Measurements from ENCODE around the gene RNMT.

RNMT gene

DNA sequence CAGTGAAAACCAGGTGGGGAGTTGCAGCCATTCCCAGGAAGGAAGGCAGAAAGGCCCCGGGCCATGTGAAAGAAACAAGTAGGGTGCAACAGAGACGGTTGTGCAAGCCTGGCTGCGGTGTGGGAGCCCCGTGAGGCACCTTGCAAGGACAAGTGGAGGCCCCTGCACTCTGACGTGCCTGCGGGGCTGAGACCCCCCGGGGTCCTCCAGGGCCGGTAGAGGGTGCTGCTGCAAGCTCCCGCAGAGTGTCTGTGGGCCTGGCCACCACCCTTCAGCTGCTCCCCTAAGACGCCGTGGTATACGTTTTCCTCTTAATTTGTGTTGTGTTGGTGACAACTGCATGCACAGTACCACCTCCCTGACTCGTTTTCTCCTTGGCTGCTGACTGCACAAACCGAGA is 70.0 kb downstream of the RNMT start:
- TF ChIP-seq, protein P1, sequence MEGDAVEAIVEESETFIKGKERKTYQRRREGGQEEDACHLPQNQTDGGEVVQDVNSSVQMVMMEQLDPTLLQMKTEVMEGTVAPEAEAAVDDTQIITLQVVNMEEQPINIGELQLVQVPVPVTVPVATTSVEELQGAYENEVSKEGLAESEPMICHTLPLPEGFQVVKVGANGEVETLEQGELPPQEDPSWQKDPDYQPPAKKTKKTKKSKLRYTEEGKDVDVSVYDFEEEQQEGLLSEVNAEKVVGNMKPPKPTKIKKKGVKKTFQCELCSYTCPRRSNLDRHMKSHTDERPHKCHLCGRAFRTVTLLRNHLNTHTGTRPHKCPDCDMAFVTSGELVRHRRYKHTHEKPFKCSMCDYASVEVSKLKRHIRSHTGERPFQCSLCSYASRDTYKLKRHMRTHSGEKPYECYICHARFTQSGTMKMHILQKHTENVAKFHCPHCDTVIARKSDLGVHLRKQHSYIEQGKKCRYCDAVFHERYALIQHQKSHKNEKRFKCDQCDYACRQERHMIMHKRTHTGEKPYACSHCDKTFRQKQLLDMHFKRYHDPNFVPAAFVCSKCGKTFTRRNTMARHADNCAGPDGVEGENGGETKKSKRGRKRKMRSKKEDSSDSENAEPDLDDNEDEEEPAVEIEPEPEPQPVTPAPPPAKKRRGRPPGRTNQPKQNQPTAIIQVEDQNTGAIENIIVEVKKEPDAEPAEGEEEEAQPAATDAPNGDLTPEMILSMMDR (IDR thresholded peaks at IDR 0.05; ENCODE audit: extremely low read depth, insufficient read depth, missing control alignments), result no peak
- in situ Hi-C loops (cut with MboI; ENCODE audit: low pct_unique_long_range_greater_than_20kb, low sequenced_read_pairs, unreplicated experiment), result no loop called here
- no peak for DNase-seq (ENCODE audit: low spot score)

DNA sequence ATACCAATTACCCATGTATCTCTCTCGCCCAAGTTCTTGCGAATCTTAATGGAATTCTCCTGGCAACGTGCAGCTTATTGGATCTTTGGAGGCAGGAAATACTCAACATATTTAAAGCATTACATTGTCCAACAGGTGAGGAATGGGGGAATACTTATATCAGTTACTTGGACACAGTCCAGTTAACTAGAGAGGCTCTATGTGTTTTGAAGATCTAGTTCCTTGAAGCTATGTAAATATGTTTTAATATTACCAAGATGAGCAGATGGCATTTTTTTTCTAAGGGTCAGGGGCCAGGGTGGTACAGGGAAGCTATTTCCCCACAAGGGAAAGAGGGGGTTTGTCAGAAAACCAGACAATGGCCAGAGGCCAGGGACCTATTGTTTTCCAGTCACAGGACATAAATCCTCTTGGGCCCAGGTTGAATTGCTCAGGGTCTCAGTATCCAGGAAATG is 70.7 kb downstream of the RNMT start:
- TF ChIP-seq, protein P1 (IDR thresholded peaks at IDR 0.05; ENCODE audit: extremely low read depth, insufficient read depth, missing control alignments), result no peak
- in situ Hi-C loops (cut with MboI; ENCODE audit: low pct_unique_long_range_greater_than_20kb, low sequenced_read_pairs, unreplicated experiment), result no loop called here
- no peak for DNase-seq (ENCODE audit: low spot score)

DNA sequence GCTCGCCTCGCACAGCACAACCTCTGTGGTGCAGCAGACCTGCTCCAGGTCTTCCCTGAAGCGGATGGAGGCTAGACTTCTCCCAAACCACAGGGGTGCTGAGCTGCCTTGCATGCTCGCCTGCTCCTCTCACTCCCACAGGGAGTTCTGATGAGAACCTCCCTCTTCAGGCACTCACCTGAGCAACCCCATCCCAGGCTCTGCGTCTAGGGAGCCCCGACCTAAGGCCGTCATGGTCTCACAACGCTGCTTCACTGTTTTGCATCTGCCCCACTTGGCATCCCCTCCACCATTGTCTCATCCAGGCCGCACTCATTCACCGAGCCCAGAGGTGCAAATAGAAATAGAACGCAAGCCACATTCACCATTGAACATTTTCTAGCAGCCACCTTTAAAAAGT is 72.9 kb downstream of the RNMT start:
- DNase-seq (ENCODE audit: low spot score), result no peak
- in situ Hi-C loops (cut with MboI; ENCODE audit: low pct_unique_long_range_greater_than_20kb, low sequenced_read_pairs, unreplicated experiment), result no loop called here
- TF ChIP-seq, protein P1 (IDR thresholded peaks at IDR 0.05; ENCODE audit: extremely low read depth, insufficient read depth, missing control alignments), result no peak

DNA sequence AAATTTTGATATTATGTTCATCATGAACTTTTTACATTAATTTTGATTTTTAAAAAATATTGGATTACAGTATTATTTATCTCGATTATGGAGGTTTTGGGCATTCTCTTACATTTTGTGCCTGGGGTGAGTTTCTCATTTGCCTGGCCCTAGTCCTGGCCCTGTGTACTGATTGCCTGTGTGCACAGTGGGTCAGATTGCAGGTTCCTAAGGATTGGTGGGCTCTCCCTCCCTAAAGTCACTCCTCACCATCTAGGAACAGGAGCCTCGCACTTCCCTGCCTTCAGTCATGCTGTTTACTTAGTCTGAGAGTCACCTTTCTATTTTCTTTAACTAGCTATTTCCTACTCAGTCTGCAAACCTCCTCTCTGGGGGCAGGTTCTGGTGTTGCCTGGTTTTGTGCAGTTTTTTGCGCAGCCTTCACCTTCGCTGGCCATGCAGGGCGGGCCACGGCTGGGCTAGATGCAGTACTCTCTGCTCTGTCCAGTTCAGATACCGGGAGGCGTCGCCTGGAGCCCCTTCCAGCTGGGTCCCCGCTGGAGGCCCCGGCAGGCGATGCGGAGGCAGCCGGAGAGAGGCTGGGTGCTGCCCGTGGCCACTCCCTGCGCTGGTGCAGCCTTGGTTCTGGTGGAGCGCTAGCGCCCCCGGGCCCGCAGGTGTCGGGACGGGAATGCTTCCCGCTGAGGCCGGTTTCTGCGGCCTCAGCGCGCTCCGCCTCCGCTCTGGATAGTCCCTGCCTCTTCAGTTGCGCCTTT is 74.2 kb downstream of the RNMT start:
- peak; percentile 56 for DNase-seq (ENCODE audit: low spot score)
- TF ChIP-seq, protein P1 (IDR thresholded peaks at IDR 0.05; ENCODE audit: extremely low read depth, insufficient read depth, missing control alignments), result peak; percentile 60
- in situ Hi-C loops (cut with MboI; ENCODE audit: low pct_unique_long_range_greater_than_20kb, low sequenced_read_pairs, unreplicated experiment), result no loop called here

DNA sequence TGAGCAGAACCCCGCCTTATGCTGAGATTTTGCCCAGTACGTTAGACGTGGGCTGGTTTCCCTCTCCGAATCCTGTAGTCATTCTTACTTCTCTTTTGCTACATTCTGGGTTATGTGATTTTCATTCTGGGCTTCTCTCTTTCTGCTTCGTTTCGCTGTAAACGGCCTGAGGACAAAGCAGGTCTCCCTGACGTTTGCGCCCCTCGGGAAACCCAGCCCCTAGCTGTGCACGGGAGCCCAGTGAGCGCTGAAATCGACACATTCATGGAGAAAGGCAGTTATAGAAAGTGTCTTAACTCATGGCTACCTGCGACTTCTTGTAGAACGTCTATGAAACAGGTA is 74.8 kb downstream of the RNMT start:
- no peak for DNase-seq (ENCODE audit: low spot score)
- in situ Hi-C loops (cut with MboI; ENCODE audit: low pct_unique_long_range_greater_than_20kb, low sequenced_read_pairs, unreplicated experiment), result no loop called here
- TF ChIP-seq, protein P1 (IDR thresholded peaks at IDR 0.05; ENCODE audit: extremely low read depth, insufficient read depth, missing control alignments), result no peak

DNA sequence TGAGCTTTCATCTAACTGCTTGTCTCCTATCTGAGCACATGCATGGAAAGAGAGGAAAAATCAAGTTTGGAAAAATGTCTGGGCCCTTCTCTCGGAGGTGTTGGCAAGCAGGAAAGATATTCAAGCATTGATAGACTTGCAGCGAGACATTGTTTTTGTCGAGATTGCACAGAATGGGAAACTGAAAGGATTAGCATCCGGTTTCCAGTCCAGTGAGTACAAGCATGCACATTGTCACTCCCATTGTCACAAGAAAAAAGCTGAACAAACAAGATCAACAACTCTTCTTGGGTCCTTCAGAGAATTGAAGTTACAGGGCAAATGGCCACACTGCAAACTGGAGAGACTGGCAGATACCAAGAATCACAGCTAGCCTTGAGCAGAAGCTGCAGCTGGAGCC is 77.8 kb downstream of the RNMT start:
- no peak for DNase-seq (ENCODE audit: low spot score)
- TF ChIP-seq, protein P1 (IDR thresholded peaks at IDR 0.05; ENCODE audit: extremely low read depth, insufficient read depth, missing control alignments), result no peak
- in situ Hi-C loops (cut with MboI; ENCODE audit: low pct_unique_long_range_greater_than_20kb, low sequenced_read_pairs, unreplicated experiment), result no loop called here

Data from GM13977 (cell line).